ENCODE measurements around the gene RNF146.

The RNF146 gene

GRCh38 chr6:127266178-127266891 lies at the start of gene RNF146:
Gene RNF146, plus strand, starts transcription at chr6:127266864. Its CDS starts 13,475 bp downstream, at chr6:127280339.
- TF ChIP-seq GATA3 (IDR thresholded peaks at IDR 0.05; ENCODE audit: low read depth, low read length) (no peak), GATA2 (IDR thresholded peaks at IDR 0.05; ENCODE audit: low read depth, low read length) (no peak)

- TF ChIP-seq GATA3 (IDR thresholded peaks at IDR 0.05; ENCODE audit: low read depth, low read length): no peak
- no peak for TF ChIP-seq GATA2 (IDR thresholded peaks at IDR 0.05; ENCODE audit: low read depth, low read length)
These were observed 46.8 kb upstream of the RNF146 start for GRCh38 chr6:127219869-127220268.

- TF ChIP-seq GATA2 (IDR thresholded peaks at IDR 0.05; ENCODE audit: low read depth, low read length) (no peak), GATA3 (IDR thresholded peaks at IDR 0.05; ENCODE audit: low read depth, low read length) (no peak)
These were observed 45.5 kb upstream of the RNF146 start for GRCh38 chr6:127221201-127221600.

GRCh38 chr6:127222418-127222817 lies 44.2 kb upstream of the RNF146 start:
- TF ChIP-seq GATA3 (IDR thresholded peaks at IDR 0.05; ENCODE audit: low read depth, low read length) (no peak), GATA2 (IDR thresholded peaks at IDR 0.05; ENCODE audit: low read depth, low read length) (no peak)

- TF ChIP-seq GATA2 (IDR thresholded peaks at IDR 0.05; ENCODE audit: low read depth, low read length) (no peak), GATA3 (IDR thresholded peaks at IDR 0.05; ENCODE audit: low read depth, low read length) (no peak)
These were observed 41.2 kb upstream of the RNF146 start for GRCh38 chr6:127225497-127225896.

- TF ChIP-seq GATA3 (IDR thresholded peaks at IDR 0.05; ENCODE audit: low read depth, low read length) (no peak), GATA2 (IDR thresholded peaks at IDR 0.05; ENCODE audit: low read depth, low read length) (no peak)
These were observed 23.2 kb upstream of the RNF146 start for GRCh38 chr6:127243501-127243900.

- no peak for TF ChIP-seq GATA2 (IDR thresholded peaks at IDR 0.05; ENCODE audit: low read depth, low read length)
- TF ChIP-seq GATA3 (IDR thresholded peaks at IDR 0.05; ENCODE audit: low read depth, low read length): no peak
These were observed 19.3 kb upstream of the RNF146 start for GRCh38 chr6:127247114-127248096.

- TF ChIP-seq GATA3 (IDR thresholded peaks at IDR 0.05; ENCODE audit: low read depth, low read length) (no peak), GATA2 (IDR thresholded peaks at IDR 0.05; ENCODE audit: low read depth, low read length) (no peak)
These were observed 17.0 kb upstream of the RNF146 start for GRCh38 chr6:127249621-127250020.

- TF ChIP-seq GATA2 (IDR thresholded peaks at IDR 0.05; ENCODE audit: low read depth, low read length) (no peak), GATA3 (IDR thresholded peaks at IDR 0.05; ENCODE audit: low read depth, low read length) (no peak)
These were observed 11.4 kb upstream of the RNF146 start for GRCh38 chr6:127255286-127255685.

GRCh38 chr6:127262896-127263295 lies 3.8 kb upstream of the RNF146 start:
- TF ChIP-seq GATA2 (IDR thresholded peaks at IDR 0.05; ENCODE audit: low read depth, low read length): no peak
- TF ChIP-seq GATA3 (IDR thresholded peaks at IDR 0.05; ENCODE audit: low read depth, low read length): no peak

- TF ChIP-seq GATA3 (IDR thresholded peaks at IDR 0.05; ENCODE audit: low read depth, low read length) (no peak), GATA2 (IDR thresholded peaks at IDR 0.05; ENCODE audit: low read depth, low read length) (no peak)
These were observed 3.2 kb upstream of the RNF146 start for GRCh38 chr6:127263481-127263880.

- TF ChIP-seq GATA3 (IDR thresholded peaks at IDR 0.05; ENCODE audit: low read depth, low read length): no peak
- TF ChIP-seq GATA2 (IDR thresholded peaks at IDR 0.05; ENCODE audit: low read depth, low read length): no peak
These were observed 405 bp downstream of the RNF146 start for GRCh38 chr6:127266892-127267645.

- TF ChIP-seq GATA2 (IDR thresholded peaks at IDR 0.05; ENCODE audit: low read depth, low read length): no peak
- no peak for TF ChIP-seq GATA3 (IDR thresholded peaks at IDR 0.05; ENCODE audit: low read depth, low read length)
These were observed 1.3 kb downstream of the RNF146 start for GRCh38 chr6:127267646-127268625.

Data from SH-SY5Y (cell line).